CD4-positive, alpha-beta T cell treated with Interferon gamma for 1 hour (primary cell): Measurements from ENCODE around the gene GPR37L1.

Source experiments
- DNase-seq: peaks from one replicate; pipeline ENCODE4 v3.0.0-alpha.2; 2020

GPR37L1 gene

GRCh38 chr1:202122639-202123335 is at the start of gene GPR37L1:
TSS of gene GPR37L1 (plus strand) at chr1:202122917. CDS start at chr1:202122964, 47 bp downstream.
- no peak for DNase-seq

- DNase-seq, result no peak
Measured at GRCh38 chr1:202073206-202073605, 49.5 kb upstream of the GPR37L1 start.

- no peak for DNase-seq
Measured at GRCh38 chr1:202074985-202075384, 47.7 kb upstream of the GPR37L1 start.

GRCh38 chr1:202075389-202075788 is 47.3 kb upstream of the GPR37L1 start:
- DNase-seq, result no peak

- DNase-seq, result no peak
Measured at GRCh38 chr1:202076050-202076511, 46.6 kb upstream of the GPR37L1 start.

GRCh38 chr1:202078241-202078640 is 44.5 kb upstream of the GPR37L1 start:
- DNase-seq, result no peak

- DNase-seq, result no peak
Measured at GRCh38 chr1:202081992-202082391, 40.7 kb upstream of the GPR37L1 start.

- no peak for DNase-seq
Measured at GRCh38 chr1:202084791-202085681, 37.7 kb upstream of the GPR37L1 start.

GRCh38 chr1:202085682-202086373 is 36.9 kb upstream of the GPR37L1 start:
- no peak for DNase-seq

- DNase-seq, result no peak
Measured at GRCh38 chr1:202086579-202087350, 36.0 kb upstream of the GPR37L1 start.

- DNase-seq, result no peak
Measured at GRCh38 chr1:202088206-202088605, 34.5 kb upstream of the GPR37L1 start.

GRCh38 chr1:202090994-202091393 is 31.7 kb upstream of the GPR37L1 start:
- DNase-seq, result no peak

- no peak for DNase-seq
Measured at GRCh38 chr1:202093858-202094257, 28.9 kb upstream of the GPR37L1 start.

- no peak for DNase-seq
Measured at GRCh38 chr1:202101184-202101583, 21.5 kb upstream of the GPR37L1 start.

- no peak for DNase-seq
Measured at GRCh38 chr1:202104073-202104472, 18.6 kb upstream of the GPR37L1 start.

GRCh38 chr1:202105571-202106339 is 17.0 kb upstream of the GPR37L1 start:
- no peak for DNase-seq

- no peak for DNase-seq
Measured at GRCh38 chr1:202106340-202107254, 16.1 kb upstream of the GPR37L1 start.

GRCh38 chr1:202107321-202107761 is 15.4 kb upstream of the GPR37L1 start:
- no peak for DNase-seq

- DNase-seq, result no peak
Measured at GRCh38 chr1:202107801-202108731, 14.7 kb upstream of the GPR37L1 start.
